ENCODE data around the gene DOCK2. TPM values are rescaled to one million over a fixed set of nuclear protein-coding genes. Genes with fewer than 3 reads are reported as not detected.

DOCK2 gene
- polyA plus RNA-seq, 2 of the 4 experiments (the other 2 are of a cell fraction), result 2.1 to 4.6 TPM

DNA sequence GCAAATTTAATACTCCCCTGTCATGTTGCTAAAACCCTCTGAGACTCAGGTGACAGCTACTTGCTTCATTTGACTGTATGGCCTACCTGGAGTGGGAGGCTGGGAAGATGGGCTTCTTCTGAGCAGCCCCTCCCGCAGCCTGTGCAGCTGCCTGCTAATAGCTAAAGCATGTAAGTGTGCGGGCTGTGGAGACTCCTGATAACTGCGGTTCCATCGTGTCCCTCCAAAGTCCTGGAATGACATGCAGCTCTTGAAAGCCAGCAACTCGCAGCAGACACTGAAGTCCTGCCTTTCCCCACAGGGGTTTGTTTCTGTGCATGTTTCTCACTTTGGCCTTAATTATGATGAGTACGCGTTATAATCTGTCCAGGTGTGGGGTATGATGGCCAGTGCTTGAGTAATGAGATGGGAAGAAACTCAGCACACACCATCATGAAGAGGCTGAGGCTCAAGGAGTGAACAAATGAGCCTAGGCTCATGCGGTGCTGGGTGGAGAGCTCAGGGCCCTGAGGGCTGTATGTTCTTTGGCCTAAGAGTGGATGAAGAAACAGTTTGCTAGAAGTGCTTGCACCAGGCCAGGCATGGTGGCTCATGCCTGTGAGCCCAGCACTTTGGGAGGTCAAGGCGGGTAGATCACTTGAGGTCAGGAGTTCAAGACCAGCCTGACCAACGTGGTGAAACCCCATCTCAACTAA is 119.1 kb downstream of the DOCK2 start (continued):
- TF ChIP-seq USF2 (IDR thresholded peaks at IDR 0.05), result no peak

DNA sequence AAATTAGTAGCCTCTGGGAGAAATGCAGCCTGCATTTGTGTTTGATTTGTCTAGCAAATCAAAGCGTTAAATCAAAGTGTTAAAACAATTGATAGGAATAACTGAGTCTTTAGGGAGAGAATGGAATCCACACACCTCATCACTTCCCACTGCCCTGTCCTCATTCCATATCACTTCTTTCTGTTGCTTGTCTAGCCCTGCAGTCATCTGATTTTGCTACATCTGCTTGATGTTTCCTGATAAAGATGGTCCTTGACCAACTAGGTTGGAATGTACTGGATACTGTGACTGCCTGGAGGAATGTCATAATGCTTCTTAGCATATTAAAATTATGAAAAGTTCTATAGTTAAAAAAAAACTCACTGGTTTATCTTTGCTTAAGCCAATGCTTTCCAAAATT is 119.9 kb downstream of the DOCK2 start:
- Histone ChIP-seq H3K4me3 (no peak overlapping the region), H3K4me2 (no peak overlapping the region), H3K27ac (no peak overlapping the region), H3K9me3 (no peaks in the 10 kb centered on the region), H3K4me1 (no peaks in the 10 kb centered on the region)
- DNase-seq (ENCODE audit: low read depth in 1 of 2, low spot score in 1 of 2), result no peak
- TF ChIP-seq KDM1A (IDR thresholded peaks at IDR 0.05; ENCODE audit: low read depth), result no peak
- no peak for TF ChIP-seq ZNF302 (CRISPR knock-in tag; IDR thresholded peaks at IDR 0.05)
- no peak for TF ChIP-seq ESRRA (IDR thresholded peaks at IDR 0.05; ENCODE audit: borderline replicate concordance, low read length)
- no peak for TF ChIP-seq BCL3 (IDR thresholded peaks at IDR 0.05)
- no peak for TF ChIP-seq NFE2L2 (conservative IDR thresholded peaks at IDR 0.05; ENCODE audit: low read length)
- TF ChIP-seq ZC3H11A (IDR thresholded peaks at IDR 0.05), result no peak
- no peak for TF ChIP-seq NPAS2 (CRISPR knock-in tag; IDR thresholded peaks at IDR 0.05; ENCODE audit: borderline replicate concordance)
- TF ChIP-seq ZSCAN20 (CRISPR knock-in tag; IDR thresholded peaks at IDR 0.05), result no peak
- no peak for TF ChIP-seq SMC3 (IDR thresholded peaks at IDR 0.05)
- TF ChIP-seq HOXB13 (CRISPR knock-in tag; IDR thresholded peaks at IDR 0.05; ENCODE audit: low read depth), result no peak
- no peak for FAIRE-seq
- 95% methylated on average over 1 of the region's 1 CpG for WGBS (ENCODE audit: missing lambda C conversion rate)
- ChIA-PET CTCF (no interaction called here), POLR2A (no interaction called here)
- no peak for ATAC-seq

DNA sequence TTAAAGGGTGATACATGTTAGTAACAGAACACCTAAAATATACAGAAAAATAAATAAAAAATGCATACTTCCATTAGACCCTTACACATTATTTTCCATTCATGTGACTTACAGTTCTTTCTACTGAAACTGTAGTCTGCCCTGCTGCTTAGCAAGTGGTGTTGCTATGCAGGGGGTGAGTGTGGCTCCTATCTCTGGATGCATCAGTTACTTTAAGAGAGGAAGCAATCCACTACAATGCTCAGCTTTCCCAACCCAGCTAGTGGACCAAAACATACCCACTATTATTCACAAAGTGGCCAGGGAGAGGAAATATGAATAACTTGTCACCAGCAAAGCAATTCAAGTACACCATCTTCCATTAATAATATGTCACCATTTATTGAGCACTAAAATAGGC is 121.8 kb downstream of the DOCK2 start:
- no peak overlapping the region for H3K27ac ChIP-seq
- CTCF ChIA-PET, result interaction anchor here (1.0 to 1.1 kb wide), 2 partner anchors 35 to 467 kb away, joined by 3 read pairs; no protein-coding TSS in a partner anchor
- POLR2A ChIA-PET, result no interaction called here
- no peak overlapping the region for H3K4me3 ChIP-seq
- no peaks in the 10 kb centered on the region for H3K9me3 ChIP-seq
- DNase-seq (ENCODE audit: low read depth in 1 of 2, low spot score in 1 of 2) (no peak), ATAC-seq (no peak), FAIRE-seq (no peak)
- no peaks in the 10 kb centered on the region for H3K4me1 ChIP-seq
- TF ChIP-seq CHD4 (IDR thresholded peaks at IDR 0.05; ENCODE audit: borderline replicate concordance), result no peak
- TF ChIP-seq HES2 (IDR thresholded peaks at IDR 0.05), result no peak
- no peak for TF ChIP-seq RAD21 (conservative IDR thresholded peaks at IDR 0.05 in 1 of 2, IDR thresholded peaks at IDR 0.05 in 1 of 2)
- TF ChIP-seq, protein P1, sequence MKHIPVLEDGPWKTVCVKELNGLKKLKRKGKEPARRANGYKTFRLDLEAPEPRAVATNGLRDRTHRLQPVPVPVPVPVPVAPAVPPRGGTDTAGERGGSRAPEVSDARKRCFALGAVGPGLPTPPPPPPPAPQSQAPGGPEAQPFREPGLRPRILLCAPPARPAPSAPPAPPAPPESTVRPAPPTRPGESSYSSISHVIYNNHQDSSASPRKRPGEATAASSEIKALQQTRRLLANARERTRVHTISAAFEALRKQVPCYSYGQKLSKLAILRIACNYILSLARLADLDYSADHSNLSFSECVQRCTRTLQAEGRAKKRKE (CRISPR knock-in tag; IDR thresholded peaks at IDR 0.05; ENCODE audit: low read depth), result no peak
- TF ChIP-seq USF2 (IDR thresholded peaks at IDR 0.05), result no peak
- no peak for TF ChIP-seq RCOR1 (IDR thresholded peaks at IDR 0.05; ENCODE audit: low read depth, low read length)
- TF ChIP-seq, protein P2, sequence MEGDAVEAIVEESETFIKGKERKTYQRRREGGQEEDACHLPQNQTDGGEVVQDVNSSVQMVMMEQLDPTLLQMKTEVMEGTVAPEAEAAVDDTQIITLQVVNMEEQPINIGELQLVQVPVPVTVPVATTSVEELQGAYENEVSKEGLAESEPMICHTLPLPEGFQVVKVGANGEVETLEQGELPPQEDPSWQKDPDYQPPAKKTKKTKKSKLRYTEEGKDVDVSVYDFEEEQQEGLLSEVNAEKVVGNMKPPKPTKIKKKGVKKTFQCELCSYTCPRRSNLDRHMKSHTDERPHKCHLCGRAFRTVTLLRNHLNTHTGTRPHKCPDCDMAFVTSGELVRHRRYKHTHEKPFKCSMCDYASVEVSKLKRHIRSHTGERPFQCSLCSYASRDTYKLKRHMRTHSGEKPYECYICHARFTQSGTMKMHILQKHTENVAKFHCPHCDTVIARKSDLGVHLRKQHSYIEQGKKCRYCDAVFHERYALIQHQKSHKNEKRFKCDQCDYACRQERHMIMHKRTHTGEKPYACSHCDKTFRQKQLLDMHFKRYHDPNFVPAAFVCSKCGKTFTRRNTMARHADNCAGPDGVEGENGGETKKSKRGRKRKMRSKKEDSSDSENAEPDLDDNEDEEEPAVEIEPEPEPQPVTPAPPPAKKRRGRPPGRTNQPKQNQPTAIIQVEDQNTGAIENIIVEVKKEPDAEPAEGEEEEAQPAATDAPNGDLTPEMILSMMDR (IDR thresholded peaks at IDR 0.05), result no peak
- TF ChIP-seq ZFP36 (IDR thresholded peaks at IDR 0.05; ENCODE audit: borderline replicate concordance, partially characterized antibody), result no peak
- no peak for TF ChIP-seq TP53 (CRISPR knock-in tag; IDR thresholded peaks at IDR 0.05)
- no peak for TF ChIP-seq FOSB (CRISPR knock-in tag; IDR thresholded peaks at IDR 0.05)
- no peak for TF ChIP-seq CBX2 (IDR thresholded peaks at IDR 0.05; ENCODE audit: borderline replicate concordance, low read depth)
- no peak for TF ChIP-seq ESRRA (IDR thresholded peaks at IDR 0.05; ENCODE audit: borderline replicate concordance, low read length)
- no peak overlapping the region for H3K4me2 ChIP-seq

Measured in A549 (cell line).